Neuron (in vitro differentiated cells): ENCODE measurements around the gene RCN2.

Experiments used
- H2AFZ ChIP-seq: one replicate; pipeline ENCODE4 v1.6.1; 2013; ENCODE audit warnings: low read depth, mild to moderate bottlenecking, inconsistent platforms, low read length, moderate library complexity
- H3K27me3 ChIP-seq: one replicate; pipeline ENCODE4 v1.6.1; 2013; ENCODE audit warnings: low read length; ENCODE audit not compliant: insufficient read depth
- H3K36me3 ChIP-seq: one replicate; pipeline ENCODE4 v1.6.1; 2013; ENCODE audit warnings: low read length; ENCODE audit not compliant: insufficient read depth
- H3K4me1 ChIP-seq: one replicate; pipeline ENCODE4 v1.6.1; 2013; ENCODE audit warnings: low read length; ENCODE audit not compliant: insufficient read depth
- H3K4me3 ChIP-seq: 2 replicates; pipeline ENCODE4 v1.5.1; 2013; ENCODE audit warnings: mild to moderate bottlenecking, low read length, moderate library complexity
- H3K9me3 ChIP-seq: one replicate; pipeline ENCODE4 v1.6.1; 2013; ENCODE audit warnings: low read length

RCN2 gene

DNA sequence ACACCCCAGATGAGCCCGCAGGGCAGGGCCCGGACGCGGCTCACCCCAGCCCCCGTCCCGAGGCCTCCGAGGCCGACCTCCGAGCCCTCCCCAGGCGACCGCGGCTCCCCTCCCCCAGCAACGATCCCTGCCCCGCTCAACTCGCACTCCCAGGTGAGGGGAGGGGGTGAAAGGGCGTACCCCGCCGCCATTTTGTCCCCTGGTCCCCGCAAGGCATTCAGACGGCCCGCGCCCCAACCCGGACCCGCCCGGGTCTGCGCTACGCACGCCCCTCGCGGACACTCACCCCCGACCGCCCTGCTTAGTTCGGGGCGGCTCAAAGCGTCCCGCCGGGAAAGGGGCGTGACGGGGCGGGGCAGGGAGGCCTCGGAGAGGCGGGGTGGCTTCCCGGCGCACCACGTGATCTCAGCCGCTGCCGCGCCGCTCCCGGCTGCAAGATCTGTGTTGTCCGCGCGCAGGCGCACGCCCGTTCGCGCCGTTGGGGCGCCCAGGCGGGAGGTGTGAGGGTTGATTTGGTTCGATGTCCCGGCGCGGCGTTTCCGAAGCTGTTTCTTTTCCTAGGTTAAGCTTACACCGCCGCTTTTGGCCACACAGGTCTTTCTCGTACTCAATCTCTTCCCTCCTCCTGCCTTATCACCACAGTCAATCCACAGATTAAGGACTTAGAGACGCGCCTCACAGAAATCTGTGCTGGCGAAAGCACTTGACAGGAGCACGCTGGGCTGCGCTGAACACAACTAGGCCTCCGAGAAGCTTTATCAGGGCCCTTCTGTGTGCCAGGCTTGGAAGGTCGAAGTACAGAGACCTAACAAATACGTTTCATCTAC lies 26.3 kb upstream of the RCN2 start, which contains the start of gene SCAPER:
TSS of gene SCAPER (minus strand) at position 328 of the 827 bp plus-strand sequence. CDS start 21,523 bp downstream, outside the sequence.
- peak within 1 kb of the TSS; percentile 93 for H2AFZ ChIP-seq
- no peaks in the 10 kb centered on the region for H3K36me3 ChIP-seq
- peak within 1 kb of the TSS; percentile 82 for H3K4me3 ChIP-seq
- peaks cover 13% of the 10 kb centered on the region for H3K4me1 ChIP-seq
- peaks cover 3% of the 10 kb centered on the region for H3K9me3 ChIP-seq
- peaks cover 2% of the 10 kb centered on the region for H3K27me3 ChIP-seq

DNA sequence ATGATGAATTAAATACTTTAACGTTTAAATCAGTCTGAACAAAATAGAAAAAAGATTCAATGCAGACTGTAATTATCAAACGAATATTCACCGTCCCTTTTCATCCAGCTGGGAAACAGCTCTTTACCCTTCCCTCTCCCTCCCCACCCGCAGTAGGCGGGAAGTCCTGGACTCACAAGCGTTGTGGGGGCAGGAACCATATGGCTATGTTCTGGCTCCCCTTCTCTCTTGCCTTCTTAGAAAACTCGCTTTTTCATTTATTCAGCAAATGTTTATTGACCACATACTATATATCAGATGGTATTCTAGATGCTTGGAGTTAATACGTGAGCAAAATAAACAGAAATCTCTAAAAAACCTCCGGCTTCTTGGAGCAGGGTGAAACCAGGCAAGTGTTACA lies 25.7 kb upstream of the RCN2 start:
- H3K36me3 ChIP-seq, result no peaks in the 10 kb centered on the region
- peak overlapping the region; percentile 82 for H3K4me3 ChIP-seq
- peaks cover 2% of the 10 kb centered on the region for H3K27me3 ChIP-seq
- peaks cover 3% of the 10 kb centered on the region for H3K9me3 ChIP-seq
- peak overlapping the region; percentile 93 for H2AFZ ChIP-seq
- peaks cover 13% of the 10 kb centered on the region for H3K4me1 ChIP-seq

GRCh38 chr15:76912430-76912829 lies 19.1 kb upstream of the RCN2 start:
- no peak overlapping the region for H2AFZ ChIP-seq
- H3K36me3 ChIP-seq, result no peaks in the 10 kb centered on the region
- H3K4me3 ChIP-seq, result no peak overlapping the region
- peaks cover 8% of the 10 kb centered on the region for H3K27me3 ChIP-seq
- H3K9me3 ChIP-seq, result peaks cover 1% of the 10 kb centered on the region
- no peaks in the 10 kb centered on the region for H3K4me1 ChIP-seq

DNA sequence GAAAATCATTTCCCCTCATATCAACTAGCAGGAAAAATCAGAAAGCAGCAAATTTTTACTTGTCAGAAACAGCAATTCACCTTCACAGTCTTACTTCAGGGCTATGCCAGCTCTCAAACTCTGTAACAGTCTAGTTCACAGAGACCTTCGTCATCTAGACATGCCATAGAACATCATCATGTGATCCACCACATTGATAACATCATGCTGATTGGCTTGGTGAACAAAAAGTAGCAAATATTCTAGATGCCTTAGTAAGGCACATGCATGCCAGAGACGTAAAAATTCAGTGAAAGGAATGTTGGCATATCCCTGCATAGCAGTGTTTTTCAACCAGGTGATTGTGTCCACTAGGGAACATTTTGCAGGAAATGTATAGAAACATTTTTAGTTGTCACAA lies 17.8 kb upstream of the RCN2 start:
- no peak overlapping the region for H3K4me3 ChIP-seq
- peaks cover 1% of the 10 kb centered on the region for H3K9me3 ChIP-seq
- H3K36me3 ChIP-seq, result no peaks in the 10 kb centered on the region
- peaks cover 8% of the 10 kb centered on the region for H3K27me3 ChIP-seq
- H3K4me1 ChIP-seq, result no peaks in the 10 kb centered on the region
- H2AFZ ChIP-seq, result no peak overlapping the region

- H2AFZ ChIP-seq, result no peak overlapping the region
- H3K27me3 ChIP-seq, result peaks cover 6% of the 10 kb centered on the region
- no peaks in the 10 kb centered on the region for H3K36me3 ChIP-seq
- H3K9me3 ChIP-seq, result peaks cover 1% of the 10 kb centered on the region
- no peak overlapping the region for H3K4me3 ChIP-seq
- H3K4me1 ChIP-seq, result no peaks in the 10 kb centered on the region
These were observed 15.2 kb upstream of the RCN2 start for GRCh38 chr15:76916369-76916768.

GRCh38 chr15:76928201-76928600 lies 3.3 kb upstream of the RCN2 start:
- Histone ChIP-seq H3K4me1 (peaks cover 17% of the 10 kb centered on the region), H3K36me3 (peaks cover 5% of the 10 kb centered on the region), H3K4me3 (no peak overlapping the region), H3K27me3 (no peaks in the 10 kb centered on the region), H2AFZ (no peak overlapping the region), H3K9me3 (no peaks in the 10 kb centered on the region)

GRCh38 chr15:76929011-76929760 lies 2.4 kb upstream of the RCN2 start:
- Histone ChIP-seq H3K4me1 (peaks cover 22% of the 10 kb centered on the region), H3K36me3 (peaks cover 15% of the 10 kb centered on the region), H2AFZ (no peak overlapping the region), H3K27me3 (no peaks in the 10 kb centered on the region), H3K9me3 (no peaks in the 10 kb centered on the region), H3K4me3 (no peak overlapping the region)

DNA sequence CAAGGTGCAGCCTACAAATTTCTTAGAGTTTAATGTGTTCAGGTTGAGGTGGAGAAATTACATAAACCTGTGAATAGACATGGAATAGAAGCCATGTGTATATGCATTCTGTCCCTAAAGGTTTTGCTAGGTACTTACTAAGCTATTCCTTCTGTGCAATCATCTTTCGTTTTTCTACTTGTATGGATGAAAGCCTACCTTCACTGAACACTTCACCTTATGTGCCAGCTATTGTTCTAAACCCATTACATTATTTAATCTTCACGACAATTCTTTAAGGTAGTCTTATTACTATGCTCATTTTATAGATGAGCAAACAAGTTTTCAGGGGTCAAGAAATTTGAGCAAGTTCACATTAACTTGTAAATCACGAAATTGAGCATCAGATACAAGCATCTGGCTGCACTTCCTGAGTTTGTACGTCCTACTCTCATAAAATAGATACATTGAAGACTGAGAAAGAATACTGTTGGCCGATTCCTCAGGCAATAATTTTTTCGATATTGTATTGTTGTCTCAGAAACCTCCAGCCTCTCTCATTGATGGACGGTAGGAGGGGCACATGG lies 635 bp upstream of the RCN2 start:
- peaks cover 27% of the 10 kb centered on the region for H3K36me3 ChIP-seq
- peaks cover 22% of the 10 kb centered on the region for H3K4me1 ChIP-seq
- peak overlapping the region; percentile 90 for H3K4me3 ChIP-seq
- no peaks in the 10 kb centered on the region for H3K27me3 ChIP-seq
- no peaks in the 10 kb centered on the region for H3K9me3 ChIP-seq
- H2AFZ ChIP-seq, result peak overlapping the region; percentile 71

- Histone ChIP-seq H3K9me3 (no peaks in the 10 kb centered on the region), H2AFZ (peak overlapping the region; percentile 62), H3K4me1 (peaks cover 22% of the 10 kb centered on the region), H3K4me3 (peak overlapping the region; percentile 90), H3K27me3 (no peaks in the 10 kb centered on the region), H3K36me3 (peaks cover 38% of the 10 kb centered on the region)
These were observed 802 bp downstream of the RCN2 start for GRCh38 chr15:76932135-76932966.

- no peaks in the 10 kb centered on the region for H3K27me3 ChIP-seq
- no peak overlapping the region for H2AFZ ChIP-seq
- H3K36me3 ChIP-seq, result peaks cover 53% of the 10 kb centered on the region
- H3K4me1 ChIP-seq, result peaks cover 19% of the 10 kb centered on the region
- no peak overlapping the region for H3K4me3 ChIP-seq
- no peaks in the 10 kb centered on the region for H3K9me3 ChIP-seq
These were observed 4.1 kb downstream of the RCN2 start for GRCh38 chr15:76935620-76936019.

GRCh38 chr15:76936671-76937070 lies 5.1 kb downstream of the RCN2 start:
- Histone ChIP-seq H3K4me3 (no peak overlapping the region), H3K27me3 (no peaks in the 10 kb centered on the region), H2AFZ (no peak overlapping the region), H3K9me3 (no peaks in the 10 kb centered on the region), H3K4me1 (peaks cover 13% of the 10 kb centered on the region), H3K36me3 (peaks cover 55% of the 10 kb centered on the region)

DNA sequence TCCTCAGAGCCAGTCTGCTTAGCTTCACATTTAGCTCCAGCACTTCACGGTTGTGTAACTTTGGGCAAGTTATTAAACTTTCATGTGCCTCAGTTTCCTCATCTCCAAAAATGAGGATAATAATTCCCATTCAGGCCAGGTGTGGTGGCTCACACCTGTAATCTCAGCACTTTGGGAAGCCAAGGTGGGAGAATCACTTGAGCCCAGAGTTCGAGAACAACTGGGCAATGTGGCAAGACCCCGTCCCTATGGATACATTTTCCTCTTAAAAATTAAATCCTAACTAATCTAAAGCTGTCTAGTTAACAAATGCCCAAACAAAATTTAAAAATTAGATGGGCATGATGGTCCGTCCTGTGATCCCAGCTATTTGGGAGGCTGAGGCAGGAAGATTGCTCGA lies 7.2 kb downstream of the RCN2 start:
- Histone ChIP-seq H3K4me3 (no peak overlapping the region), H3K9me3 (no peaks in the 10 kb centered on the region), H2AFZ (no peak overlapping the region), H3K4me1 (no peaks in the 10 kb centered on the region), H3K27me3 (no peaks in the 10 kb centered on the region), H3K36me3 (peaks cover 59% of the 10 kb centered on the region)
